Left lung (tissue), 10 donors: ENCODE results near the gene RORC. TPM values are rescaled to one million over a fixed set of nuclear protein-coding genes. Genes with fewer than 3 reads are reported as not detected.

Experiments used
- ATAC-seq: fragments of 200-7000 bp; cut with Tn5 transposase; one replicate; pipeline ENCODE4 v1.9.1; 2020; ENCODE audit warnings: moderate library complexity
- DNase-seq, 4 donors: peaks; one replicate each; pipeline ENCODE4 v3.0.0-alpha.2; 2013 to 2020
- H3K27ac ChIP-seq, 2 donors: fragments of 200-600 bp; sonication (generic) in 1 of 2; one replicate each; pipeline versions ENCODE4 v1.5.0 to v1.8.0; 2020 to 2021
- H3K27me3 ChIP-seq, 2 donors: fragments of 200-600 bp; sonication (generic) in 1 of 2; one replicate each; pipeline versions ENCODE4 v1.5.0 to v1.8.0; 2020 to 2021
- H3K36me3 ChIP-seq, 2 donors: fragments of 200-600 bp; sonication (generic) in 1 of 2; one replicate each; pipeline versions ENCODE4 v1.5.0 to v1.8.0; 2020 to 2021
- H3K4me1 ChIP-seq, 2 donors: fragments of 200-600 bp; one replicate each; pipeline ENCODE4 v1.8.0; 2021
- H3K4me3 ChIP-seq, 2 donors: fragments of 200-600 bp; sonication (generic) in 1 of 2; one replicate each; pipeline versions ENCODE4 v1.5.0 to v1.8.0; 2020 to 2021; ENCODE audit warnings: mild to moderate bottlenecking in 1 of 2
- H3K9me3 ChIP-seq, 2 donors: fragments of 200-600 bp; sonication (generic) in 1 of 2; one replicate each; pipeline versions ENCODE4 v1.5.0 to v1.8.0; 2020 to 2021
- CTCF ChIP-seq, 2 donors: fragments of 200-600 bp; sonication (generic) in 1 of 2; IDR thresholded peaks; one replicate each; pipeline versions ENCODE4 v1.5.0 to v1.8.0; 2021; ENCODE audit warnings: antibody characterized with exemption in 2 of 2
- intact Hi-C, 2 donors: fragments of 100-400 bp; cut with DNase I; formaldehyde crosslinking; loops; one replicate each; pipeline versions ENCODE4 v1.11.2 to v1.14.2; 2022
- polyA plus RNA-seq, 6 donors: library from polyadenylated mRNA; unstranded; fragments of 120-200 nt; gene quantifications; one replicate each; pipeline ENCODE4 v1.2.1, GENCODE V29; 2013; ENCODE audit not compliant: insufficient read length in 6 of 6
- total RNA-seq, 2 donors: library from RNA; stranded (reverse); fragmentation: NEBNext Ultra II Directional; extraction: Animal tissue kit (Norgen Biotek cat#: 25700); gene quantifications; one replicate each; pipeline ENCODE4 v1.2.1, GENCODE V29; 2021
- donor health status: DM: no; HTN: yes; CAD: no.
- donor health status: DM: no; HTN: no; CAD: no.

The RORC gene
- total and polyA plus RNA-seq, 8 donors, result 5.4 to 11.8 (median 10.3) TPM

DNA sequence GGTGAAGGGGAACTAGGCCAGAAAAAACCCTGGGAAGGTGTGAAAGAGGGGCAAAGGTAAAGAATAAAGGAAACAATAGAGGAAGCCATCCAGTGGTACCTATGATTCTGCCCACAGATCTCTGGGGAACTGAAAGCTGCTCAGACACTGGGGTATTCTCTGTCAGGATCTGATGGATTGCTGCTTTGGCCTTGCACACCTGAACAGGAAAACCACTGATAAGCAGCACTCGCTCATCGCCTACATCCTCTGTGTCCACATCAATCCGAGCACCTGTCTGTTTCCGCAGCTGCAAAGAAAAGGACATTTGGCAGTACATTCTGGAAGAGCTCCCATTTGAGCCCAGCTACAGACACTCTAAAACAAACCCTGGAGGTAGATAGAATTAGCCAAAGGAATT lies 51.8 kb downstream of the RORC start:
- Histone ChIP-seq H3K36me3 (peaks cover 0 to 35% of the 10 kb centered on the region in 2 donors), H3K4me1 (no peaks in the 10 kb centered on the region), H3K9me3 (no peaks in the 10 kb centered on the region), H3K27me3 (no peaks in the 10 kb centered on the region), H3K4me3 (no peak overlapping the region), H3K27ac (no peak overlapping the region)
- DNase-seq (no peak), ATAC-seq (no peak)
- intact Hi-C loops, result no loop called here
- TF ChIP-seq CTCF (IDR thresholded peaks at IDR 0.05), result no peak

GRCh38 chr1:151777317-151777716 lies 54.3 kb downstream of the RORC start:
- peaks cover 0 to 45% of the 10 kb centered on the region in 2 donors for H3K36me3 ChIP-seq
- no peak for DNase-seq

DNA sequence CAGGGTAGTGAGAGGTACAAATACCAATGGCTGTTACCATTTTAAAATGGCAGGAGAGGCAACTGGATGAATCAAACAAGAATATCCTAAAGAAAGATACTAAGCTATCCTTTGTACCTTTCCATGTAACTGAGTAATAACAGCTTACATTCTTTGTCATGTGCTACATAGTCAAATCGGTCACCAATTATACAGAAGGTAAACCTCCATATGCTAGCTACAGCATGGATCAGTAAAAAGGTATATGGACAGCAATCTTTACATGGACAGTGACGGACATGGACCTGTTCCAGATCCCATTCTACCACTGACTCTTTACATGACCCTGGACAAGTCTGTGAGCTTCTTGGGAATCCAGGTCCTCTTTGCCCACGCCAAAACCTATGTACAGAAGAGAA lies 54.9 kb downstream of the RORC start:
- no peak overlapping the region for H3K27ac ChIP-seq
- intact Hi-C loops, result no loop called here
- ATAC-seq (no peak), DNase-seq (no peak)
- no peak for TF ChIP-seq CTCF (IDR thresholded peaks at IDR 0.05)
- no peaks in the 10 kb centered on the region for H3K4me1 ChIP-seq
- H3K4me3 ChIP-seq, result no peak overlapping the region
- H3K9me3 ChIP-seq, result no peaks in the 10 kb centered on the region
- no peaks in the 10 kb centered on the region for H3K27me3 ChIP-seq
- H3K36me3 ChIP-seq, result peaks cover 0 to 39% of the 10 kb centered on the region in 2 donors

More at GRCh38 chr1:151777317-151777716, 54.3 kb downstream of the RORC start:
- no peak for TF ChIP-seq CTCF (IDR thresholded peaks at IDR 0.05)
- ATAC-seq, result no peak
- no peak overlapping the region for H3K27ac ChIP-seq
- no peaks in the 10 kb centered on the region for H3K9me3 ChIP-seq
- no peaks in the 10 kb centered on the region for H3K27me3 ChIP-seq
- H3K4me3 ChIP-seq, result no peak overlapping the region
- H3K4me1 ChIP-seq, result no peaks in the 10 kb centered on the region
- intact Hi-C loops, result no loop called here

GRCh38 chr1:151775894-151776664 lies 55.5 kb downstream of the RORC start:
- ATAC-seq, result no peak

More at GRCh38 chr1:151775894-151776664, 55.5 kb downstream of the RORC start:
- Histone ChIP-seq H3K36me3 (peaks cover 0 to 39% of the 10 kb centered on the region in 2 donors), H3K9me3 (no peaks in the 10 kb centered on the region), H3K4me3 (no peak overlapping the region), H3K4me1 (no peaks in the 10 kb centered on the region), H3K27me3 (no peaks in the 10 kb centered on the region), H3K27ac (no peak overlapping the region)
- no peak for TF ChIP-seq CTCF (IDR thresholded peaks at IDR 0.05)
- no peak for DNase-seq
- intact Hi-C loops, result no loop called here
